SK-N-MC (cell line): ENCODE data around the gene ZNF385B.

Source experiments
- EZH2 ChIP-seq: fragments of 200-600 bp; sonication (generic); IDR thresholded peaks from one replicate; pipeline ENCODE4 v1.6.1; 2017; ENCODE audit warnings: antibody characterized with exemption
- POLR2AphosphoS5 ChIP-seq: IDR thresholded peaks from 2 replicates; pipeline ENCODE4 v1.6.1; 2012; ENCODE audit warnings: mild to moderate bottlenecking, low read depth, low read length, borderline replicate concordance

DNA sequence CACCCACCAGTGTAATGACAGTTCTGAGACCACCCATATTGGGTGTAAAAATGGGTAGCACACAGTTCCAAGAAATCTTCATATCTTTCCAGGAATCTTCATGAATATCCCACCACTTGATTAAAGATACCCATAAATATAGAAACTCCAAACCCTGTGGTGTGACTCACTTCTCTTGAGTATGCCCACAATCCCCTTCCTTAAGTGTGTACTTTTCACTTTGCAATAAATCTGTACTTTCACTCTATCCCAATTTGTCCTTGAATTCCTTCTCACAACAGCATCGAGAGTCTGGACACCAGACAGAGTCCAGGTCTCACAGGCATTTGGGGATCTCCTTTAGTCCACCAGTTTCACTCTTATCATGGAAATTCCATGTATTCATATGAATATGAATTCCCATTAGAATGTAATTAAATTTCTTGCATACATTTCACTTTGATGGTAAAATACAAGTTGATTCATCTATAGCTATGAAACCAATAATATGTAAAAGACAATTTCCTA, 309.8 kb downstream of the ZNF385B start:
- TF ChIP-seq EZH2 (no peak), POLR2AphosphoS5 (no peak)
